Measurements from ENCODE around the gene CDH24. TPM values are rescaled to one million over a fixed set of nuclear protein-coding genes. Genes with fewer than 3 reads are reported as not detected.

CDH24 gene
- total and polyA plus RNA-seq, 2 of the 4 experiments (the other 2 are of a cell fraction): 3.9 to 24.4 TPM

DNA sequence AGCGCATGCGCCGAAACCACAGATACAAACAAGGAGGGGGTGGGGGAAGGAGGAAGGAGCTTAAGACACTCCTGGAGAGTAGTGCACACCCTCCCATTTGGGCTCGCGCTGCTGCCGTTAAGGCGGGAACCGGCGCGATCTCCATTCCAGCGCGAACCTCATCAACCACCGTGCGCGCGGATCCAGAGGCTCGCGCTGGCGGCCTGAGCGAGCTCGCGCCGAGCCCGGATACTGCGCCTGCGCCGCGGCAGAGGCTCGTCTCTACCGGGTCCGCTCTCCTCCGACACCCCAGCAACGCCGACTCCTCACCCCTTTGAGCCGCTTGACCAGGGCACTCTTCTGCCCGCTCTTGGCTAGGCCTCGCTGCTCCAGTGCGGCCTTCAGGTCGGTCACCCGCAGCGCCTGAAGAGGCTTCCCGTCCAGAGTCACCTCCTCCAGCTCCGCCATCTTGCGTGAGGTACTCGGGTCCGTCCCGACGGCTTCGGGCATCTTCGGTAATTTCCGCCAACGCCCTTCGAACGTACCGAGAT lies 37.4 kb upstream of the CDH24 start, which contains the start of gene ACIN1:
ACIN1 (minus strand) TSS at position 471 of the 530 bp plus-strand sequence; CDS start at position 447, 24 bp downstream.
- DNase-seq (peak; percentile 86), ATAC-seq (ENCODE audit: low read depth) (peak; percentile 63)
- peak within 1 kb of the TSS; percentile 49; the same call in 1 of the 2 replicates for H2BK20ac ChIP-seq (ENCODE audit: low read depth, low read length)
- H3K18ac ChIP-seq (ENCODE audit: low read depth, low read length): peak within 1 kb of the TSS; percentile 82
- H3K4me3 ChIP-seq (ENCODE audit: insufficient read depth, low read depth, low read length): peak within 1 kb of the TSS; percentile 67
- peaks cover 9% of the 10 kb centered on the region for H3K9me1 ChIP-seq (ENCODE audit: insufficient read depth, low read length)
- peak within 1 kb of the TSS; percentile 79 for H2BK120ac ChIP-seq (ENCODE audit: low read depth, low read length)
- peak within 1 kb of the TSS; percentile 98 for H3K14ac ChIP-seq (replicated peaks; ENCODE audit: low read depth, low read length)
- H2BK15ac ChIP-seq (ENCODE audit: low read depth, low read length): peak within 1 kb of the TSS; percentile 71; the same call in 1 of the 3 replicates
- intact Hi-C loops (cut with micrococcal nuclease) (loop anchor here (2.0 kb wide), 1 partner anchor 16 kb away; no protein-coding TSS in a partner anchor), in situ Hi-C loops (cut with MboI; ENCODE audit: low sequenced_read_pairs) (loop anchor here (25.0 kb wide), 1 partner anchor 1043 kb away; the partner anchor contains the start of genes EMC9, FITM1, PSME1 and PSME2), dilution Hi-C loops (cut with HindIII; ENCODE audit: low sequenced_read_pairs, unreplicated experiment) (no loop called here)
- peak within 1 kb of the TSS; percentile 95 for H3K23ac ChIP-seq (ENCODE audit: low read depth, low read length)
- H2AK5ac ChIP-seq (ENCODE audit: low read depth, low read length): peak within 1 kb of the TSS; percentile 94
- H3K27ac ChIP-seq (ENCODE audit: insufficient read depth, low read length): peak within 1 kb of the TSS; percentile 97
- H3K27me3 ChIP-seq (ENCODE audit: control insufficient read depth, insufficient read depth, low read length): no peaks in the 10 kb centered on the region
- 0% methylated on average over 44 of the region's 55 CpGs; no CpG with 5 or more reads in 1 of the 2 experiments for WGBS, 2 experiments (ENCODE audit: extremely low coverage in 2 of 2, insufficient read length in 1 of 2)
- peaks cover 44% of the 10 kb centered on the region; the same call in 1 of the 2 replicates for H4K20me1 ChIP-seq (ENCODE audit: insufficient read depth, low read length)
- H3K36me3 ChIP-seq (ENCODE audit: control insufficient read depth, insufficient read depth, low read length): peaks cover 20% of the 10 kb centered on the region
- H4K91ac ChIP-seq (ENCODE audit: insufficient read depth, low read depth, low read length): peak within 1 kb of the TSS; percentile 96
- H3K4me1 ChIP-seq (ENCODE audit: control insufficient read depth, insufficient read depth, low read length): peaks cover 3% of the 10 kb centered on the region; the same call in 1 of the 2 replicates
- H3K56ac ChIP-seq (ENCODE audit: extremely low read depth, insufficient read depth, low read length): peak within 1 kb of the TSS; percentile 94
- H3K9me3 ChIP-seq (ENCODE audit: control insufficient read depth, insufficient read depth, low read length): no peaks in the 10 kb centered on the region
- peak within 1 kb of the TSS; percentile 83 for H4K5ac ChIP-seq (ENCODE audit: low read depth, low read length)
- H3K79me1 ChIP-seq (ENCODE audit: low read depth in 1 of 2, low read length in 2 of 2): peaks cover 22 to 62% of the 10 kb centered on the region in 2 experiments
- peak within 1 kb of the TSS; percentile 98 for H3K4ac ChIP-seq (ENCODE audit: low read depth, low read length)
- H4K8ac ChIP-seq (ENCODE audit: low read depth in 2 of 2, low read length in 2 of 2): peak within 1 kb of the TSS; percentile 88 to 98
- H2AFZ ChIP-seq (replicated peaks; ENCODE audit: low read length, poor library complexity): peak within 1 kb of the TSS; percentile 94
- ChIA-PET CTCF (interaction anchor here (0.6 to 3.5 kb wide), 11 partner anchors 10 to 92 kb away, joined by 3 to 19 read pairs (median 5); no protein-coding TSS in a partner anchor), POLR2A (ENCODE audit: unreplicated experiment) (interaction anchor here (0.5 to 1.2 kb wide), 7 partner anchors 14 to 206 kb away, joined by 3 to 12 read pairs (median 4); no protein-coding TSS in a partner anchor)
- peak within 1 kb of the TSS; percentile 97 for H3K9ac ChIP-seq (ENCODE audit: low read depth, low read length)
- peak within 1 kb of the TSS; percentile 95 for H2BK5ac ChIP-seq (ENCODE audit: low read depth, low read length, poor library complexity, severe bottlenecking)
- H2AK9ac ChIP-seq (replicated peaks; ENCODE audit: low read depth, low read length, poor library complexity): peak within 1 kb of the TSS; percentile 92
- no TSS peak for BruUV-seq (replicated peaks)
- H3K4me2 ChIP-seq (ENCODE audit: low read depth, low read length): peak within 1 kb of the TSS; percentile 99
- no peak for TF ChIP-seq FOS (IDR thresholded peaks at IDR 0.05; ENCODE audit: low read depth, low read length)
- no peak for TF ChIP-seq MAFK (IDR thresholded peaks at IDR 0.05; ENCODE audit: low read depth, low read length)
- TF ChIP-seq BHLHE40 (IDR thresholded peaks at IDR 0.05; ENCODE audit: low read depth, low read length): no peak
- TF ChIP-seq RCOR1 (IDR thresholded peaks at IDR 0.05; ENCODE audit: insufficient replicate concordance, low read length): no peak
- TF ChIP-seq CHD1 (IDR thresholded peaks at IDR 0.05; ENCODE audit: low read depth, low read length): 0 out of 2 replicates have a peak, but pooled peaks have one; percentile 72
- TF ChIP-seq MXI1 (IDR thresholded peaks at IDR 0.05; ENCODE audit: borderline replicate concordance, low read depth, low read length): no peak
- TF ChIP-seq, protein P1, sequence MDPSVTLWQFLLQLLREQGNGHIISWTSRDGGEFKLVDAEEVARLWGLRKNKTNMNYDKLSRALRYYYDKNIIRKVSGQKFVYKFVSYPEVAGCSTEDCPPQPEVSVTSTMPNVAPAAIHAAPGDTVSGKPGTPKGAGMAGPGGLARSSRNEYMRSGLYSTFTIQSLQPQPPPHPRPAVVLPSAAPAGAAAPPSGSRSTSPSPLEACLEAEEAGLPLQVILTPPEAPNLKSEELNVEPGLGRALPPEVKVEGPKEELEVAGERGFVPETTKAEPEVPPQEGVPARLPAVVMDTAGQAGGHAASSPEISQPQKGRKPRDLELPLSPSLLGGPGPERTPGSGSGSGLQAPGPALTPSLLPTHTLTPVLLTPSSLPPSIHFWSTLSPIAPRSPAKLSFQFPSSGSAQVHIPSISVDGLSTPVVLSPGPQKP (IDR thresholded peaks at IDR 0.05; ENCODE audit: borderline replicate concordance, low read depth, low read length): no peak
- TF ChIP-seq SMC3 (IDR thresholded peaks at IDR 0.05; ENCODE audit: low read depth, low read length): no peak
- TF ChIP-seq NFE2L2 (IDR thresholded peaks at IDR 0.05; ENCODE audit: low read depth, low read length): no peak
- TF ChIP-seq, protein P2, sequence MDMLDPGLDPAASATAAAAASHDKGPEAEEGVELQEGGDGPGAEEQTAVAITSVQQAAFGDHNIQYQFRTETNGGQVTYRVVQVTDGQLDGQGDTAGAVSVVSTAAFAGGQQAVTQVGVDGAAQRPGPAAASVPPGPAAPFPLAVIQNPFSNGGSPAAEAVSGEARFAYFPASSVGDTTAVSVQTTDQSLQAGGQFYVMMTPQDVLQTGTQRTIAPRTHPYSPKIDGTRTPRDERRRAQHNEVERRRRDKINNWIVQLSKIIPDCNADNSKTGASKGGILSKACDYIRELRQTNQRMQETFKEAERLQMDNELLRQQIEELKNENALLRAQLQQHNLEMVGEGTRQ (IDR thresholded peaks at IDR 0.05; ENCODE audit: low read depth, low read length): no peak
- TF ChIP-seq, protein P3, sequence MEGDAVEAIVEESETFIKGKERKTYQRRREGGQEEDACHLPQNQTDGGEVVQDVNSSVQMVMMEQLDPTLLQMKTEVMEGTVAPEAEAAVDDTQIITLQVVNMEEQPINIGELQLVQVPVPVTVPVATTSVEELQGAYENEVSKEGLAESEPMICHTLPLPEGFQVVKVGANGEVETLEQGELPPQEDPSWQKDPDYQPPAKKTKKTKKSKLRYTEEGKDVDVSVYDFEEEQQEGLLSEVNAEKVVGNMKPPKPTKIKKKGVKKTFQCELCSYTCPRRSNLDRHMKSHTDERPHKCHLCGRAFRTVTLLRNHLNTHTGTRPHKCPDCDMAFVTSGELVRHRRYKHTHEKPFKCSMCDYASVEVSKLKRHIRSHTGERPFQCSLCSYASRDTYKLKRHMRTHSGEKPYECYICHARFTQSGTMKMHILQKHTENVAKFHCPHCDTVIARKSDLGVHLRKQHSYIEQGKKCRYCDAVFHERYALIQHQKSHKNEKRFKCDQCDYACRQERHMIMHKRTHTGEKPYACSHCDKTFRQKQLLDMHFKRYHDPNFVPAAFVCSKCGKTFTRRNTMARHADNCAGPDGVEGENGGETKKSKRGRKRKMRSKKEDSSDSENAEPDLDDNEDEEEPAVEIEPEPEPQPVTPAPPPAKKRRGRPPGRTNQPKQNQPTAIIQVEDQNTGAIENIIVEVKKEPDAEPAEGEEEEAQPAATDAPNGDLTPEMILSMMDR (conservative IDR thresholded peaks at IDR 0.05; ENCODE audit: low read depth, low read length): no peak
- TF ChIP-seq MAZ (IDR thresholded peaks at IDR 0.05; ENCODE audit: borderline replicate concordance, low read depth, low read length): peak; percentile 66; the same call in 1 of the 2 replicates
- TF ChIP-seq CEBPB (IDR thresholded peaks at IDR 0.05; ENCODE audit: low read depth, low read length): no peak
- TF ChIP-seq RAD21 (IDR thresholded peaks at IDR 0.05; ENCODE audit: low read length): no peak

Data from IMR-90 (cell line).